Measurements from ENCODE around the gene PPP2R2C.

Gene PPP2R2C

DNA sequence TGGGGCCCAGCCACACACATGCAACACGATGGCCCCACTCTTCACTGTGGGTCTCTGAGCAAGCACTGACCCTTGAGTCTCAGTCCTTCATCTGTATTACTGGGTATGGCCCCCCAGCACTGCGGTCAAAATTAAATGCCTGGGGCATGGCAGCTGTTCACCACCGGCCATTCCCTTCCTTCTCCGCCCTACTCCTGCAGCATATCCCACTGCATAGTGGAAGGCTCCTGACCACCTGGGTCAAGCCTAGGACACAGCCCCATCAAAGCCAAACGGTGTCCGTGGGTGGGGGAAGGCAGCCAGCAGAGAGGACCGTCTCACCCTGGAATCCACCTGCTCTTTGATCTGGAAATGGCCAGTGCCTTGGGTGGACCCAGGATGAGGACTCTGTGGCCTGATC is 30.7 kb downstream of the PPP2R2C start:
- Mint-ChIP-seq H3K27me3 (ENCODE audit: low read depth) (no peaks in the 10 kb centered on the region), H3K27ac (no peak overlapping the region), H3K36me3 (ENCODE audit: low read depth) (no peaks in the 10 kb centered on the region), H3K4me3 (no peak overlapping the region), H3K9me3 (no peaks in the 10 kb centered on the region), H3K4me1 (ENCODE audit: low read depth) (no peaks in the 10 kb centered on the region)

GRCh38 chr4:6441202-6441582 is 31.2 kb downstream of the PPP2R2C start:
- H3K4me3 Mint-ChIP-seq, result no peak overlapping the region
- H3K27ac Mint-ChIP-seq, result no peak overlapping the region
- H3K36me3 Mint-ChIP-seq (ENCODE audit: low read depth), result no peaks in the 10 kb centered on the region
- no peaks in the 10 kb centered on the region for H3K9me3 Mint-ChIP-seq
- H3K27me3 Mint-ChIP-seq (ENCODE audit: low read depth), result no peaks in the 10 kb centered on the region
- H3K4me1 Mint-ChIP-seq (ENCODE audit: low read depth), result no peaks in the 10 kb centered on the region

DNA sequence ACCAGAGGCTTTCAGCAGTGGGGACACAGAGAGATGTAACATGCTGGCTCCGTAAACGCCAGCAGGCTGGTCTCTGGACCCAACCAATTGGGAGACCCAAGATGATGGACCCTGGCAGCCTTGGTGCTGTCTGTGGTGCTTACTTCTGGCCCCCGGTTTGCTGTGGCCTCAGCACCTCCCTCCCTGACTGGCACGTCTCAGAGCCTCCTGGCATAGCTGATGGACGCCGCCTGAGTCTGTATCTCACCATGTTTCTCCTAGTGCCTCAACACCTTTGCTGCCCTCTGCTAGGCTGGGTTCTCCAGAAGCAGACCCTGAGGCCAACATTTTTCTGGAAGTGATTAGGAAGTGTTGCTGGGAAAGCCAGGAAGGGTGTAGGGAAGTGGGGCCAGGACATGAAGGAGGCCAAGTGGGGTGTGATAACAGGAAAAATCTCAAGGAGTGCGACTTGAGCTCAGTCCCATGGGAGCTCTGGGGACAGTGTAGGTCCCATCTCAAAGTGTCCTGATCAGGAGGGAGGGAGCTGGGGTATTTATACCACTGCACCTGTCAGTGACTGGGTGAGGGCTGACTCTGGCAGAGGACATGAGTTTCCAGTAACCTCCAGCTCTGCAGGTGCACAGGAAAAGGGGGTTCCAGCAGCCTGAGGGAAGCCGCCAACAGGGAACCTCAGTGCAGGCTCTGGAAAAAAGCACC is 31.8 kb downstream of the PPP2R2C start:
- no peaks in the 10 kb centered on the region for H3K4me1 Mint-ChIP-seq (ENCODE audit: low read depth)
- no peaks in the 10 kb centered on the region for H3K27me3 Mint-ChIP-seq (ENCODE audit: low read depth)
- no peak overlapping the region for H3K4me3 Mint-ChIP-seq
- H3K9me3 Mint-ChIP-seq, result peaks cover 3% of the 10 kb centered on the region
- no peak overlapping the region for H3K27ac Mint-ChIP-seq
- H3K36me3 Mint-ChIP-seq (ENCODE audit: low read depth), result no peaks in the 10 kb centered on the region

- H3K9me3 Mint-ChIP-seq, result peaks cover 10% of the 10 kb centered on the region
Observed at GRCh38 chr4:6439120-6439762, 33.2 kb downstream of the PPP2R2C start.

GRCh38 chr4:6437826-6438238 is 34.6 kb downstream of the PPP2R2C start:
- Mint-ChIP-seq H3K4me3 (no peak overlapping the region), H3K4me1 (ENCODE audit: low read depth) (no peaks in the 10 kb centered on the region), H3K9me3 (peaks cover 15% of the 10 kb centered on the region), H3K27ac (no peak overlapping the region), H3K27me3 (ENCODE audit: low read depth) (no peaks in the 10 kb centered on the region), H3K36me3 (ENCODE audit: low read depth) (no peaks in the 10 kb centered on the region)

More at GRCh38 chr4:6439120-6439762, 33.2 kb downstream of the PPP2R2C start:
- Mint-ChIP-seq H3K4me1 (ENCODE audit: low read depth) (no peaks in the 10 kb centered on the region), H3K36me3 (ENCODE audit: low read depth) (no peaks in the 10 kb centered on the region), H3K27ac (no peak overlapping the region), H3K4me3 (no peak overlapping the region), H3K27me3 (ENCODE audit: low read depth) (no peaks in the 10 kb centered on the region)

DNA sequence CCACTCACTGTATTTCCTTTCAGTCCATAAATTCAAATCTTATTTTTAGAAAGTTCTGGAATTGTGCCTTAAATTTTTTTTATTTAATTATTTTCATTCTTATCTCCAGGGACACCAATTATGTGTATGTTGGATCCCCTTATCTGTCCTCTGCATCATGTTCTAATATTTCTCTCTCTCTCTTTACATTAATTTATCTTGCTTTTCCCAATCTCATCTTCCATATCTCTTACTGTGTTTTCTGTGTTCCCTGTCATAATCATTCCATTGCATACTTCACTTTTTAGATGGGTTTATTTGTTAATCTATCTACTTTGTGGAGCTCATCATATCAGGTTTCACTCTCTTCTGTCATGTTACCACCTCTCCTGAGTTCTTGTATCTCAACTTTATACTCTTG is 37.4 kb downstream of the PPP2R2C start:
- H3K27ac Mint-ChIP-seq, result no peak overlapping the region
- no peaks in the 10 kb centered on the region for H3K36me3 Mint-ChIP-seq (ENCODE audit: low read depth)
- H3K4me3 Mint-ChIP-seq, result no peak overlapping the region
- no peaks in the 10 kb centered on the region for H3K4me1 Mint-ChIP-seq (ENCODE audit: low read depth)
- peaks cover 15% of the 10 kb centered on the region for H3K9me3 Mint-ChIP-seq
- H3K27me3 Mint-ChIP-seq (ENCODE audit: low read depth), result no peaks in the 10 kb centered on the region

- H3K9me3 Mint-ChIP-seq, result peaks cover 14% of the 10 kb centered on the region
- H3K27me3 Mint-ChIP-seq (ENCODE audit: low read depth), result no peaks in the 10 kb centered on the region
- no peaks in the 10 kb centered on the region for H3K36me3 Mint-ChIP-seq (ENCODE audit: low read depth)
- H3K4me3 Mint-ChIP-seq, result no peak overlapping the region
- no peak overlapping the region for H3K27ac Mint-ChIP-seq
- H3K4me1 Mint-ChIP-seq (ENCODE audit: low read depth), result no peaks in the 10 kb centered on the region
Observed at GRCh38 chr4:6430927-6431326, 41.5 kb downstream of the PPP2R2C start.

- Mint-ChIP-seq H3K27ac (no peak overlapping the region), H3K9me3 (no peaks in the 10 kb centered on the region), H3K4me3 (no peak overlapping the region), H3K27me3 (ENCODE audit: low read depth) (no peaks in the 10 kb centered on the region), H3K36me3 (ENCODE audit: low read depth) (no peaks in the 10 kb centered on the region), H3K4me1 (ENCODE audit: low read depth) (no peaks in the 10 kb centered on the region)
Observed at GRCh38 chr4:6427439-6428090, 44.8 kb downstream of the PPP2R2C start.

- H3K4me1 Mint-ChIP-seq (ENCODE audit: low read depth), result no peaks in the 10 kb centered on the region
- H3K27me3 Mint-ChIP-seq (ENCODE audit: low read depth), result no peaks in the 10 kb centered on the region
- no peak overlapping the region for H3K27ac Mint-ChIP-seq
- H3K9me3 Mint-ChIP-seq, result no peaks in the 10 kb centered on the region
- no peak overlapping the region for H3K4me3 Mint-ChIP-seq
- H3K36me3 Mint-ChIP-seq (ENCODE audit: low read depth), result no peaks in the 10 kb centered on the region
Observed at GRCh38 chr4:6426571-6427438, 45.6 kb downstream of the PPP2R2C start.

DNA sequence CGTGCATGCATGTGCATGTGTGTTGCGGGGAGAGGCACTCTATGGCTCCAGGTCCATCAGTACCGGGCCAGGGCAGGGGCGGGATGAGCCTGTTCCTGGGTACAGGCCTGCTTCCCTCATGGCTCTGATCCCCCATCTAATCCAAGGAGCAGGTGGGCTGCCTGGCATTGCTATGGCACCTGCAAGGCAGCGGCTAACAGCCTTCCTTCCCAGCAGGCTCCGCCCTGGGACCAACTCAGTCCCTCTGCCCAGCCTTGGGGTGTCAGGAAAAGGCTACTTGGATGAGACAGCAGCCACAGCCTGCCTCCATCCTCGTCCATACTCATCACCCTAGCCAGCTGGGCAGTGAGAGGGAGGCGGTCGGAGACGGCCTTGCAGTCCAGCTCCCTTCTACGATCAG is 46.5 kb downstream of the PPP2R2C start:
- Mint-ChIP-seq H3K4me1 (ENCODE audit: low read depth) (no peaks in the 10 kb centered on the region), H3K27me3 (ENCODE audit: low read depth) (no peaks in the 10 kb centered on the region), H3K36me3 (ENCODE audit: low read depth) (no peaks in the 10 kb centered on the region), H3K27ac (no peak overlapping the region), H3K4me3 (no peak overlapping the region), H3K9me3 (no peaks in the 10 kb centered on the region)

- Mint-ChIP-seq H3K4me3 (no peak overlapping the region), H3K27me3 (ENCODE audit: low read depth) (no peaks in the 10 kb centered on the region), H3K9me3 (no peaks in the 10 kb centered on the region), H3K4me1 (ENCODE audit: low read depth) (no peaks in the 10 kb centered on the region), H3K27ac (no peak overlapping the region), H3K36me3 (ENCODE audit: low read depth) (no peaks in the 10 kb centered on the region)
Observed at GRCh38 chr4:6425336-6425735, 47.1 kb downstream of the PPP2R2C start.

DNA sequence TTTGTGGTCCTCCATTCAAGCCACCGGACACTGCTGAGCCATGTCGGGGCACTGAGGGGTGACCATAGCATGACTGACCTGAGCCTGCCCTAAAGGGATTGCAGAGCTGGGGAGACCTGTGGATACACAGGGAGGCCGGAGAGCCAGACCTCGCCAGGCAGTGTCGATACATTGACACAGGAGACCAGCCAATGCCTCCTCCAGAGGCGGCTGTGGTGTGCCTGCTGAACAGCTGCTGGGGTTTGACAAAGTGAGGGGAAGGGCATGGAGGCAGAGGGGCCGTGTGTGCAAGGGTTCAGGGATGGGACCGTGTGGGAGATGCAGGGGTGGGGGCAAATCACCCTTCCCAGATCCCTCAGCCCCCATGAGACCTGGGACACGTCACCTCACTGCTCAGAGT is 48.0 kb downstream of the PPP2R2C start:
- no peaks in the 10 kb centered on the region for H3K9me3 Mint-ChIP-seq
- H3K4me3 Mint-ChIP-seq, result no peak overlapping the region
- no peaks in the 10 kb centered on the region for H3K36me3 Mint-ChIP-seq (ENCODE audit: low read depth)
- H3K4me1 Mint-ChIP-seq (ENCODE audit: low read depth), result no peaks in the 10 kb centered on the region
- H3K27ac Mint-ChIP-seq, result no peak overlapping the region
- no peaks in the 10 kb centered on the region for H3K27me3 Mint-ChIP-seq (ENCODE audit: low read depth)

DNA sequence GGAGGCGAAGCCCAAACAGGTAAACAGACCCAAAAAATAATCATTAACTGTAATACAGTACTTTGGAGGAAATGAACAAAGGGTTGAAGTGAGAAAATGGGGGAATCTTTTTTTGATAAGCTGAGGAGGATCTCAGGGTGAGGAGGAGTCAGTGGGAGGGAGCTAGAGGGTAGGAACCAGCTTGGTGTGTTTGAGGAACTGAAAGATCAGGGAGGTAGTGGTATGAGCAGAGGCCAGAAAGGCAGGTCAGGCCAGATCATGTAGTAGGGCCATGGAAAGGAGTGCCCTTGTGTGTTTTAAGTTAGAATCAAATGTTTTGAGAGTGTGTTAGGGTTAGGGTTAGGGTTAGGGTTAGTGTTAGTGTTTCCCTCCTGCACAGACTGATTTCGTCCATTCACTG is 48.8 kb downstream of the PPP2R2C start:
- no peaks in the 10 kb centered on the region for H3K36me3 Mint-ChIP-seq (ENCODE audit: low read depth)
- H3K4me1 Mint-ChIP-seq (ENCODE audit: low read depth), result no peaks in the 10 kb centered on the region
- H3K9me3 Mint-ChIP-seq, result no peaks in the 10 kb centered on the region
- no peak overlapping the region for H3K27ac Mint-ChIP-seq
- no peaks in the 10 kb centered on the region for H3K27me3 Mint-ChIP-seq (ENCODE audit: low read depth)
- no peak overlapping the region for H3K4me3 Mint-ChIP-seq

DNA sequence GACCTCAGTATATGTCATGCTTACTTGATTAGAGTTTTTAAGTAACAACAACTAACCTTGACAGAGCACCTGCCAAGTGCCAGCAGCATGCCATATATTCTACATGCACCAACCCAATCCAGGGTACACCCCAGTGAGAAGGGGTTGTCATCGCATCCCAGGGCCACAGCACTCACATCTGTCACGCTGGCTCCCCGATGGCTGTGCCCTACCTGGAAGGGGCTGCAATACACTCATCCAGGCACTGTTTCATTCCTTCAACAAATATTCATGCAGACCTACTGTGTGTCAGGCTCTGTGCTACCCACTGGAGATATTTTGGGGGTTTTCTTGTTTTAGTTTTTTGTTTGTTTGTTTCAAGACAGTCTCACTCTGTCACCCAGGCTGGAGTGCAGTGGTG is 49.5 kb downstream of the PPP2R2C start:
- H3K27me3 Mint-ChIP-seq (ENCODE audit: low read depth), result no peaks in the 10 kb centered on the region
- no peak overlapping the region for H3K27ac Mint-ChIP-seq
- no peaks in the 10 kb centered on the region for H3K9me3 Mint-ChIP-seq
- no peak overlapping the region for H3K4me3 Mint-ChIP-seq
- H3K36me3 Mint-ChIP-seq (ENCODE audit: low read depth), result no peaks in the 10 kb centered on the region
- no peaks in the 10 kb centered on the region for H3K4me1 Mint-ChIP-seq (ENCODE audit: low read depth)

Data from T-helper 1 cell treated with Interleukin-12 subunit alpha and Interleukin-12 subunit beta and Interleukin-4 antibody, amounts not matched to agents 30 μg/mL and 1 μg/mL, for 36 hours (primary cell).